ENCODE data around the gene SBNO2. TPM values are rescaled to one million over a fixed set of nuclear protein-coding genes. Genes with fewer than 3 reads are reported as not detected.
A peak's percentile ranks its signal among the peaks of the same experiment; 100 is the strongest.

SBNO2 gene
- total RNA-seq, 1 donor from 2014 or later, result 65.5 TPM

- Mint-ChIP-seq H3K9me3 (ENCODE audit: unreplicated experiment) (peaks cover 4% of the 10 kb centered on the region), H3K36me3 (ENCODE audit: unreplicated experiment) (no peaks in the 10 kb centered on the region), H3K4me3 (ENCODE audit: unreplicated experiment) (no peak overlapping the region), H3K27ac (ENCODE audit: unreplicated experiment) (no peak overlapping the region), H3K27me3 (ENCODE audit: unreplicated experiment) (peaks cover 1% of the 10 kb centered on the region), H3K4me1 (ENCODE audit: low read depth, unreplicated experiment) (peaks cover 2% of the 10 kb centered on the region)
- TF ChIP-seq CTCF (IDR thresholded peaks at IDR 0.05; ENCODE audit: partially characterized antibody, unreplicated experiment), result no peak
- no peak for DNase-seq
Observed at GRCh38 chr19:1108291-1109031, 65.6 kb downstream of the SBNO2 start.

GRCh38 chr19:1107661-1108261 lies 66.3 kb downstream of the SBNO2 start:
- Mint-ChIP-seq H3K36me3 (ENCODE audit: unreplicated experiment) (no peaks in the 10 kb centered on the region), H3K4me3 (ENCODE audit: unreplicated experiment) (no peak overlapping the region), H3K4me1 (ENCODE audit: low read depth, unreplicated experiment) (peaks cover 2% of the 10 kb centered on the region), H3K27me3 (ENCODE audit: unreplicated experiment) (peaks cover 1% of the 10 kb centered on the region), H3K27ac (ENCODE audit: unreplicated experiment) (no peak overlapping the region), H3K9me3 (ENCODE audit: unreplicated experiment) (peaks cover 7% of the 10 kb centered on the region)
- no peak for TF ChIP-seq CTCF (IDR thresholded peaks at IDR 0.05; ENCODE audit: partially characterized antibody, unreplicated experiment)
- DNase-seq, result no peak

GRCh38 chr19:1106841-1107660 lies 67.0 kb downstream of the SBNO2 start:
- Mint-ChIP-seq H3K27me3 (ENCODE audit: unreplicated experiment) (no peaks in the 10 kb centered on the region), H3K27ac (ENCODE audit: unreplicated experiment) (no peak overlapping the region), H3K4me1 (ENCODE audit: low read depth, unreplicated experiment) (peaks cover 2% of the 10 kb centered on the region), H3K36me3 (ENCODE audit: unreplicated experiment) (no peaks in the 10 kb centered on the region), H3K4me3 (ENCODE audit: unreplicated experiment) (no peak overlapping the region), H3K9me3 (ENCODE audit: unreplicated experiment) (peaks cover 8% of the 10 kb centered on the region)
- TF ChIP-seq CTCF (IDR thresholded peaks at IDR 0.05; ENCODE audit: partially characterized antibody, unreplicated experiment), result peak; percentile 12
- no peak for DNase-seq

- H3K27me3 Mint-ChIP-seq (ENCODE audit: unreplicated experiment), result no peaks in the 10 kb centered on the region
- H3K36me3 Mint-ChIP-seq (ENCODE audit: unreplicated experiment), result no peaks in the 10 kb centered on the region
- H3K9me3 Mint-ChIP-seq (ENCODE audit: unreplicated experiment), result peaks cover 8% of the 10 kb centered on the region
- no peak for DNase-seq
- TF ChIP-seq CTCF (IDR thresholded peaks at IDR 0.05; ENCODE audit: partially characterized antibody, unreplicated experiment), result no peak
- H3K4me3 Mint-ChIP-seq (ENCODE audit: unreplicated experiment), result peak overlapping the region; percentile 68
- no peak overlapping the region for H3K27ac Mint-ChIP-seq (ENCODE audit: unreplicated experiment)
- H3K4me1 Mint-ChIP-seq (ENCODE audit: low read depth, unreplicated experiment), result peaks cover 2% of the 10 kb centered on the region
Observed at GRCh38 chr19:1105873-1106840, 67.9 kb downstream of the SBNO2 start.
